ENCODE data around the gene NISCH.
A peak's percentile ranks its signal among the peaks of the same experiment; 100 is the strongest.
"Not testable (repeated sequence)": the region's sequence is repeated elsewhere in the genome, so short reads cannot be mapped to it uniquely, and the experiment has no call there.

The NISCH gene

GRCh38 chr3:52515192-52515591 lies 59.8 kb downstream of the NISCH start:
- DNase-seq = no peak

- no peak for DNase-seq
Measured at GRCh38 chr3:52516509-52517195, 61.2 kb downstream of the NISCH start.

- no peak for DNase-seq
Measured at GRCh38 chr3:52517796-52518722, 62.7 kb downstream of the NISCH start.

- no peak for DNase-seq
Measured at GRCh38 chr3:52518723-52519444, 63.5 kb downstream of the NISCH start.

GRCh38 chr3:52519445-52520140 lies 64.2 kb downstream of the NISCH start:
- no peak for DNase-seq

- DNase-seq = no peak
Measured at GRCh38 chr3:52520141-52520667, 64.8 kb downstream of the NISCH start.

- no peak for DNase-seq
Measured at GRCh38 chr3:52520716-52521487, 65.5 kb downstream of the NISCH start.

- DNase-seq = no peak
Measured at GRCh38 chr3:52521488-52521824, 66.1 kb downstream of the NISCH start.

- DNase-seq = no peak
Measured at GRCh38 chr3:52521881-52522650, 66.7 kb downstream of the NISCH start.

- DNase-seq = no peak
Measured at GRCh38 chr3:52522651-52523251, 67.3 kb downstream of the NISCH start.

- peak; percentile 39 for DNase-seq
Measured at GRCh38 chr3:52523386-52524257, 68.2 kb downstream of the NISCH start.

GRCh38 chr3:52524258-52524751 lies 68.9 kb downstream of the NISCH start:
- no peak for DNase-seq

GRCh38 chr3:52524752-52525679 lies 69.6 kb downstream of the NISCH start:
- DNase-seq = peak; percentile 39

- no peak for DNase-seq
Measured at GRCh38 chr3:52525680-52526561, 70.5 kb downstream of the NISCH start.

- DNase-seq = not testable (repeated sequence)
Measured at GRCh38 chr3:52526671-52527038, 71.3 kb downstream of the NISCH start.

- DNase-seq = peak; percentile 43
Measured at GRCh38 chr3:52527039-52527731, 71.8 kb downstream of the NISCH start.

All from right forelimb (tissue), 1 donor.